ENCODE results near the gene TIAM1. TPM values are rescaled to one million over a fixed set of nuclear protein-coding genes. Genes with fewer than 3 reads are reported as not detected.

Gene TIAM1
- total RNA-seq, 1 donor from 2014 or later = 6.6 TPM

DNA sequence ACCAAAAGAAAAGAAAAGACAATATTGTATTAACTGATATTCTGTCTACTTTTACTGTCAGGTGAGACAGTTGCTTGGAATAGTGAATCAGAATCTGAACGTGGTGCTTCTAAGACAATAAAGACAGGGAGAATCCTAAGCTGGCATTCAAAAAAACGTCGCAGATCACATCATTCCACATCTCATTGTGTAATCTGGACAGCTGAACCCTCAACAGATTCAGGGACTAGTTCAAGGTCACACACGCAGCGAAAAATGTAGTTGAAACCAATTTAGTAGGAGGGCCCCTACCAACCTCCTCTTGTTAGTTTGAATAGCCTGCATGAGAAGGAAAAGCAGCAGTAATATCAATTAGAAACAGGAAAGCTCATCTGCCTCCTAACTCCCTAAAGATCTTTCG is 259.4 kb downstream of the TIAM1 start:
- Mint-ChIP-seq H3K27ac (ENCODE audit: unreplicated experiment) (no peak overlapping the region), H3K4me3 (ENCODE audit: unreplicated experiment) (no peak overlapping the region)

DNA sequence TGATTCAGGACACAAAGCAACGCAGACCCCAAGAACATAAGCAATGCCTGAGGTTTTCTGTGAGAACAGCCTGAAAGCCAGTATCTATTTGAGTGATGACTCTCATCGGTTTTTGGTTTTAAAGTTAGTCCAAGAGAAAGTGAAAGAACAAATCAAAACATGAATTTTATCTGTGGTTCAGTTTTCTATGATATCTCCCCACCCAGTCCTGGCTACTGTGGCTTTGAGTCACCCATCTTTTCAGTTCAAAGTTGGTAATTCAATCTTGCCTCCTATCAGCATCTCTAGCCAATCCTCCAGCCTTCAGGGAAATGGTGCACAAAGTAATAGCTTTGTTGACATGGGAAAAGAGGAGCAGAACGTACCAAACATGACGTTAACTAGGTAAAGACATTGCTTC is 265.3 kb downstream of the TIAM1 start:
- H3K9me3 Mint-ChIP-seq (ENCODE audit: low read depth) = no peaks in the 10 kb centered on the region
- no peak for DNase-seq (ENCODE audit: low spot score)
- H3K36me3 Mint-ChIP-seq (ENCODE audit: low read depth) = no peaks in the 10 kb centered on the region
- no peak overlapping the region for H3K27ac Mint-ChIP-seq (ENCODE audit: unreplicated experiment)
- TF ChIP-seq, protein P1, sequence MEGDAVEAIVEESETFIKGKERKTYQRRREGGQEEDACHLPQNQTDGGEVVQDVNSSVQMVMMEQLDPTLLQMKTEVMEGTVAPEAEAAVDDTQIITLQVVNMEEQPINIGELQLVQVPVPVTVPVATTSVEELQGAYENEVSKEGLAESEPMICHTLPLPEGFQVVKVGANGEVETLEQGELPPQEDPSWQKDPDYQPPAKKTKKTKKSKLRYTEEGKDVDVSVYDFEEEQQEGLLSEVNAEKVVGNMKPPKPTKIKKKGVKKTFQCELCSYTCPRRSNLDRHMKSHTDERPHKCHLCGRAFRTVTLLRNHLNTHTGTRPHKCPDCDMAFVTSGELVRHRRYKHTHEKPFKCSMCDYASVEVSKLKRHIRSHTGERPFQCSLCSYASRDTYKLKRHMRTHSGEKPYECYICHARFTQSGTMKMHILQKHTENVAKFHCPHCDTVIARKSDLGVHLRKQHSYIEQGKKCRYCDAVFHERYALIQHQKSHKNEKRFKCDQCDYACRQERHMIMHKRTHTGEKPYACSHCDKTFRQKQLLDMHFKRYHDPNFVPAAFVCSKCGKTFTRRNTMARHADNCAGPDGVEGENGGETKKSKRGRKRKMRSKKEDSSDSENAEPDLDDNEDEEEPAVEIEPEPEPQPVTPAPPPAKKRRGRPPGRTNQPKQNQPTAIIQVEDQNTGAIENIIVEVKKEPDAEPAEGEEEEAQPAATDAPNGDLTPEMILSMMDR (IDR thresholded peaks at IDR 0.05) = no peak
- H3K27me3 Mint-ChIP-seq (ENCODE audit: low read depth) = peaks cover 16% of the 10 kb centered on the region
- no peak overlapping the region for H3K4me3 Mint-ChIP-seq (ENCODE audit: unreplicated experiment)
- H3K4me1 Mint-ChIP-seq (ENCODE audit: low read depth) = no peaks in the 10 kb centered on the region

More for the DNA sequence above, 259.4 kb downstream of the TIAM1 start:
- Mint-ChIP-seq H3K9me3 (ENCODE audit: low read depth) (no peaks in the 10 kb centered on the region), H3K4me1 (ENCODE audit: low read depth) (peaks cover 4% of the 10 kb centered on the region), H3K36me3 (ENCODE audit: low read depth) (no peaks in the 10 kb centered on the region), H3K27me3 (ENCODE audit: low read depth) (peaks cover 1% of the 10 kb centered on the region)
- no peak for DNase-seq (ENCODE audit: low spot score)
- TF ChIP-seq, protein P1 (IDR thresholded peaks at IDR 0.05) = no peak

DNA sequence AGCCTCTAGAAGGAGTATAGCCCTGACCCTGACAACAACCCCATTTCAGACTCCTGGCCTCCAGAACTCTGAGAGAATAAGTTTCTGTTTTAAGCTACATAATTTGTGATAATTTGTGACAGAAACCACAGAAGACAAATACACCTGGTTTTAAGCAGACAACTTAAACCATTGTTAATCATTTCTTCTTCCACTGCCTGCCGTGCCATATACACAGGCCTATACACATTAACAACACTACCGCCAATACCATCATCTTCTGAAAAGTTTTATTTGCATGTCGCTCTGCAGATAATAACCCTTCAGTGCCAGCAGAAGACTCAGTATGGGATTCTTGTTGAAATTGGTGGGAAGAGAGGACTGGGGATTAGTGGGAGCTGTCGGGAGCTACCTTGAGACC is 265.8 kb downstream of the TIAM1 start:
- no peak overlapping the region for H3K4me3 Mint-ChIP-seq (ENCODE audit: unreplicated experiment)
- DNase-seq (ENCODE audit: low spot score) = no peak
- H3K36me3 Mint-ChIP-seq (ENCODE audit: low read depth) = no peaks in the 10 kb centered on the region
- TF ChIP-seq, protein P1 (IDR thresholded peaks at IDR 0.05) = no peak
- H3K4me1 Mint-ChIP-seq (ENCODE audit: low read depth) = no peaks in the 10 kb centered on the region
- no peaks in the 10 kb centered on the region for H3K9me3 Mint-ChIP-seq (ENCODE audit: low read depth)
- H3K27ac Mint-ChIP-seq (ENCODE audit: unreplicated experiment) = no peak overlapping the region
- H3K27me3 Mint-ChIP-seq (ENCODE audit: low read depth) = peaks cover 16% of the 10 kb centered on the region

DNA sequence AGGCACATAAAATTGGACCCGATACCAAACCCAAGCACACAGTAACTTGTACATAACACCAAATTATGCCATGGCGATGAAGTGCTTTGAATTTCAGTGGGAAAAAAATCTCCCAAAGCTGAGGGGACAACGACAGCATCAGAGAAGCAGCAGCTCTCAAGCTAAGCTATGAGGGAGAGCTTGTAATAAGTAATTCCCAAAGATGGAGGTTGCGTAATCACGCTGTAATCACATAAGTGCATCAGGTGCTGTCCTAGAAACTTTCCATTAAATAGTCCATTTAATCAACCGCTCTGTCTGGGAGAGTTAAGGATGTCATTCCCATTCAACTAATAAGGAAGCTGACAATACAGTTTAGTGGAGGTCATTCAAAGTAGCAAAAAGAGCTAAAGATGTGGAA is 268.2 kb downstream of the TIAM1 start:
- TF ChIP-seq, protein P1 (IDR thresholded peaks at IDR 0.05) = no peak
- no peak for DNase-seq (ENCODE audit: low spot score)
- Mint-ChIP-seq H3K4me3 (ENCODE audit: unreplicated experiment) (no peak overlapping the region), H3K36me3 (ENCODE audit: low read depth) (no peaks in the 10 kb centered on the region), H3K27me3 (ENCODE audit: low read depth) (peaks cover 19% of the 10 kb centered on the region), H3K9me3 (ENCODE audit: low read depth) (no peaks in the 10 kb centered on the region), H3K27ac (ENCODE audit: unreplicated experiment) (no peak overlapping the region), H3K4me1 (ENCODE audit: low read depth) (no peaks in the 10 kb centered on the region)

DNA sequence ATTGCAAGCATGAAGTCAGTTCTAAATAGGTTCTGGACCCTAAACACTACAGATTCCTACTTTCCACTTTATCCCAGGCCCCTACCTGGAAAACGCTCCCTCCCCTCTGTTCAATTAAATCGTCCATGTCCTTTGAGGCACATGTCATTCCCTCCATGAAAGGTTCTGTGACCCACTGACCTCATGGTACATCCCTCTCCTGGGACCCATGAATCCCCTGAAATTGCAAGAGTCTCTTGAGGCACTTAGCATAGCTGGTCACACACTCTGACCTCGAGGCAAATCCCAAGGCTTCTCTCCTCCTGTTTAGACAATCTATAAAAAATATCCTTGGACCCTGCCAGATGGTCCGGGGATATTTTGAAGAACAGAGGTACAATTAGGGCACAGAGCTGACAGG is 271.5 kb downstream of the TIAM1 start:
- DNase-seq (ENCODE audit: low spot score) = no peak
- Mint-ChIP-seq H3K36me3 (ENCODE audit: low read depth) (no peaks in the 10 kb centered on the region), H3K27ac (ENCODE audit: unreplicated experiment) (no peak overlapping the region), H3K9me3 (ENCODE audit: low read depth) (no peaks in the 10 kb centered on the region), H3K27me3 (ENCODE audit: low read depth) (peaks cover 12% of the 10 kb centered on the region), H3K4me1 (ENCODE audit: low read depth) (no peaks in the 10 kb centered on the region), H3K4me3 (ENCODE audit: unreplicated experiment) (no peak overlapping the region)
- TF ChIP-seq, protein P1 (IDR thresholded peaks at IDR 0.05) = no peak
